A673 (cell line): ENCODE measurements around the gene SAFB2. TPM values are rescaled to one million over a fixed set of nuclear protein-coding genes. Genes with fewer than 3 reads are reported as not detected.

Experiments used
- BruUV-seq: library from RNA; stranded (reverse); fragments of 400-500 nt; replicated peaks from 2 replicates; lab custom pipeline; 2021; lab: Mats Ljungman, UMichigan
- CTCF ChIA-PET: fragments of 300-600 bp; sonication (Branson Sonifier 250); formaldehyde crosslinking; loops from one replicate; lab custom pipeline; 2022; ENCODE audit warnings: antibody characterized with exemption; lab: Charles Lee
- POLR2A ChIA-PET: fragments of 300-600 bp; sonication (Branson Sonifier 250); formaldehyde crosslinking; loops from one replicate; lab custom pipeline; 2022; ENCODE audit warnings: antibody characterized with exemption; ENCODE audit not compliant: low non-redundant PET; lab: Charles Lee
- DNase-seq: peaks from one replicate; pipeline ENCODE4 v3.0.0-alpha.2; 2015; ENCODE audit warnings: low spot score
- H3K27ac ChIP-seq: fragments of 200-600 bp; sonication (generic); 2 replicates; pipeline ENCODE4 v1.5.1; 2016; ENCODE audit warnings: mixed run types, low read depth, mild to moderate bottlenecking, mixed read lengths, antibody characterized with exemption, low read length; ENCODE audit not compliant: poor library complexity, severe bottlenecking
- H3K27me3 ChIP-seq: fragments of 200-600 bp; sonication (generic); replicated peaks from 2 replicates; pipeline ENCODE4 v1.6.1; 2017; ENCODE audit warnings: mixed run types, low read depth, mild to moderate bottlenecking, mixed read lengths, antibody characterized with exemption, low read length; ENCODE audit not compliant: insufficient read depth, poor library complexity
- H3K36me3 ChIP-seq: fragments of 200-600 bp; sonication (generic); 2 replicates; pipeline ENCODE4 v1.6.1; 2016; ENCODE audit warnings: mixed run types, mild to moderate bottlenecking, mixed read lengths, antibody characterized with exemption, low read length; ENCODE audit not compliant: insufficient read depth, poor library complexity, severe bottlenecking
- H3K4me1 ChIP-seq: fragments of 200-600 bp; sonication (generic); 2 replicates; pipeline ENCODE4 v1.6.1; 2017; ENCODE audit warnings: mixed run types, mild to moderate bottlenecking, mixed read lengths, antibody characterized with exemption, low read length; ENCODE audit not compliant: insufficient read depth, poor library complexity, severe bottlenecking
- H3K4me3 ChIP-seq: fragments of 200-600 bp; sonication (generic); 2 replicates; pipeline ENCODE4 v1.5.1; 2016; ENCODE audit warnings: low read depth, mixed run types, mild to moderate bottlenecking, mixed read lengths, low read length; ENCODE audit not compliant: poor library complexity, severe bottlenecking
- H3K9me3 ChIP-seq: fragments of 200-600 bp; sonication (generic); 2 replicates; pipeline ENCODE4 v1.6.1; 2016; ENCODE audit warnings: mixed run types, low read depth, mild to moderate bottlenecking, mixed read lengths, antibody characterized with exemption, low read length; ENCODE audit not compliant: poor library complexity, severe bottlenecking
- EZH2 ChIP-seq: fragments of 200-600 bp; sonication (generic); IDR thresholded peaks from 2 replicates; pipeline ENCODE4 v1.6.1; 2017; ENCODE audit warnings: borderline replicate concordance, low read depth, mild to moderate bottlenecking, mixed read lengths, antibody characterized with exemption, low read length; ENCODE audit not compliant: poor library complexity, severe bottlenecking
- intact Hi-C: fragments of 100-400 bp; cut with micrococcal nuclease; formaldehyde crosslinking; loops from one replicate; pipeline ENCODE4 v1.10.0; 2022; ENCODE audit not compliant: unreplicated experiment
- total RNA-seq: library from RNA; stranded (reverse); gene quantifications from 2 replicates; pipeline ENCODE4 v1.2.3, GENCODE V29; 2021
- TF ChIP-seq, protein P1 (sequence below): fragments of 300-800, 200-600 bp; sonication (generic); conservative IDR thresholded peaks from 2 replicates; pipeline ENCODE4 v1.5.1; 2017; ENCODE audit warnings: low read depth, mild to moderate bottlenecking, antibody characterized with exemption, low read length, moderate library complexity, mixed read lengths

Gene SAFB2
- total RNA-seq, 1 experiment from 2014 or later, result 153 TPM

DNA sequence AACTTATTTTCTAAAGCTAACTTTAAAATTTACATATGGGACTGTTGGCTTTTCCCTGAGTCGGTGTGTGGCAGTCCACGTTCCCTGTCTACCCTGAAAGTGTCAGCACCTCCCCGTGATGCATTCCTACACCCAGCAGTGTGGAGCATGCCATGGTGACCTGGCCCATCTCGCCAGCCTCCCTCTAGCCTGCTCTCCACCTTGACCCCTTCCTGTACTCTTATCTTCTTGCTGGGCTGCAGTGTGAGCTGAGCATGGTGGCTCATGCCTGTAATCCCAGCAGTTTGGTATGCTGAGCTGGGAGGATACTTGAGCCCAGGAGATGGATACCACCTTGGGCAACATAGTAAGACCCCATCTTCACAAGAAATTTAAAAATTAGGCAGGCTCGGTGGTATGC is 32.4 kb upstream of the SAFB2 start:
- H3K36me3 ChIP-seq, result peaks cover 89% of the 10 kb centered on the region
- no peak overlapping the region for H3K4me3 ChIP-seq
- H3K27me3 ChIP-seq, result no peaks in the 10 kb centered on the region
- no peaks in the 10 kb centered on the region for H3K4me1 ChIP-seq
- TF ChIP-seq EZH2, result no peak
- TF ChIP-seq, protein P1, sequence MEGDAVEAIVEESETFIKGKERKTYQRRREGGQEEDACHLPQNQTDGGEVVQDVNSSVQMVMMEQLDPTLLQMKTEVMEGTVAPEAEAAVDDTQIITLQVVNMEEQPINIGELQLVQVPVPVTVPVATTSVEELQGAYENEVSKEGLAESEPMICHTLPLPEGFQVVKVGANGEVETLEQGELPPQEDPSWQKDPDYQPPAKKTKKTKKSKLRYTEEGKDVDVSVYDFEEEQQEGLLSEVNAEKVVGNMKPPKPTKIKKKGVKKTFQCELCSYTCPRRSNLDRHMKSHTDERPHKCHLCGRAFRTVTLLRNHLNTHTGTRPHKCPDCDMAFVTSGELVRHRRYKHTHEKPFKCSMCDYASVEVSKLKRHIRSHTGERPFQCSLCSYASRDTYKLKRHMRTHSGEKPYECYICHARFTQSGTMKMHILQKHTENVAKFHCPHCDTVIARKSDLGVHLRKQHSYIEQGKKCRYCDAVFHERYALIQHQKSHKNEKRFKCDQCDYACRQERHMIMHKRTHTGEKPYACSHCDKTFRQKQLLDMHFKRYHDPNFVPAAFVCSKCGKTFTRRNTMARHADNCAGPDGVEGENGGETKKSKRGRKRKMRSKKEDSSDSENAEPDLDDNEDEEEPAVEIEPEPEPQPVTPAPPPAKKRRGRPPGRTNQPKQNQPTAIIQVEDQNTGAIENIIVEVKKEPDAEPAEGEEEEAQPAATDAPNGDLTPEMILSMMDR, result no peak
- H3K27ac ChIP-seq, result no peak overlapping the region
- no TSS peak for BruUV-seq
- POLR2A ChIA-PET, result no interaction called here
- H3K9me3 ChIP-seq, result no peaks in the 10 kb centered on the region
- DNase-seq, result no peak
- intact Hi-C loops, result no loop called here
- CTCF ChIA-PET, result no interaction called here

DNA sequence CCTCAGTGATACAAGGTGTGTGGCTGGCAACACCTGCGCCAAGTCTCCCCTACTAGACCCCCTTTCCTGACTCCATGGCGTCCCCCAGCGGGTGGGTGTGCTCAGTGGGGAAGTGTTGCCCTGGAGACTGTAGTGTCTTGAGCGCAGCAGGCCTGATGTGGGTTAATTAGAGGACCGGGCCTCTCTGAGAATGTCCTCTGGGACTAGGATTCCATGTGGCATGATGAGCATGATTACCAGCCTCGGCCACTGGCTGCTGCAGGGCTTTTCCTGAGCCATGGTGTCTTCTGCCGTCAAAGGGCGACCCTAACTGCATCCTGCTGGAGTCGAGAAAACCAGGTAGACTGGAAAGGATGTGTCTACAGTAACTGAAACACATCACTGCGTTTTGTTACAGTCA is 29.7 kb upstream of the SAFB2 start:
- no peak for TF ChIP-seq EZH2
- TF ChIP-seq, protein P1, result no peak
- Histone ChIP-seq H3K27me3 (no peaks in the 10 kb centered on the region), H3K36me3 (peaks cover 89% of the 10 kb centered on the region), H3K27ac (peak overlapping the region; percentile 10), H3K4me3 (no peak overlapping the region), H3K4me1 (no peaks in the 10 kb centered on the region), H3K9me3 (no peaks in the 10 kb centered on the region)
- ChIA-PET CTCF (interaction anchor here (0.6 kb wide), 1 partner anchor 28 kb away, joined by 6 read pairs; no protein-coding TSS in a partner anchor), POLR2A (no interaction called here)
- intact Hi-C loops, result no loop called here
- BruUV-seq, result no TSS peak
- no peak for DNase-seq

DNA sequence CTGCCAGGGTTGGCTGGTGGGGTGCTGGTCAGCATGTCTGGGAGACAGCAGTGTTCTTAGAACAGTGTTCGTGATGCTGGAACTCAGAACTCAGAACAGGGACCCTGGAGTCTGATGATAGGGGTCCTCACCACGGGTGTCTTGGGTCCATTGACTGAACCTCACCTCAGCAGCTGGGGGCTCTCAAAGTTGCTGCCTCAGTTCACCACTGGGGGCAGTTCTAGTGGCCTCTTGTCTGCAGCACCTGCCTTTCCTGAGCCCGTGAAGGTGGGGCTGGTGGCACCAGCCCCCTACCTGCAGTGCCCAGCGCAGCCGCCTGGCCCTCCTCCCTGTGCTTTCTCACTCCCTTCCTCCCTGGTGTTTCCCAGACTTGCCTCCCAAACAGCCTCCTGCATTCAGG is 28.8 kb upstream of the SAFB2 start:
- no peak overlapping the region for H3K4me3 ChIP-seq
- no TSS peak for BruUV-seq
- TF ChIP-seq, protein P1, result no peak
- no peak for TF ChIP-seq EZH2
- DNase-seq, result no peak
- POLR2A ChIA-PET, result no interaction called here
- H3K9me3 ChIP-seq, result no peaks in the 10 kb centered on the region
- CTCF ChIA-PET, result no interaction called here
- H3K27ac ChIP-seq, result no peak overlapping the region
- intact Hi-C loops, result no loop called here
- peaks cover 92% of the 10 kb centered on the region for H3K36me3 ChIP-seq
- H3K27me3 ChIP-seq, result no peaks in the 10 kb centered on the region
- H3K4me1 ChIP-seq, result no peaks in the 10 kb centered on the region
